ENCODE data around the gene MBD6. TPM values are rescaled to one million over a fixed set of nuclear protein-coding genes. Genes with fewer than 3 reads are reported as not detected.

MBD6 gene
- total and polyA plus RNA-seq, 12 donors = 10.5 to 167 (median 38.1) TPM

DNA sequence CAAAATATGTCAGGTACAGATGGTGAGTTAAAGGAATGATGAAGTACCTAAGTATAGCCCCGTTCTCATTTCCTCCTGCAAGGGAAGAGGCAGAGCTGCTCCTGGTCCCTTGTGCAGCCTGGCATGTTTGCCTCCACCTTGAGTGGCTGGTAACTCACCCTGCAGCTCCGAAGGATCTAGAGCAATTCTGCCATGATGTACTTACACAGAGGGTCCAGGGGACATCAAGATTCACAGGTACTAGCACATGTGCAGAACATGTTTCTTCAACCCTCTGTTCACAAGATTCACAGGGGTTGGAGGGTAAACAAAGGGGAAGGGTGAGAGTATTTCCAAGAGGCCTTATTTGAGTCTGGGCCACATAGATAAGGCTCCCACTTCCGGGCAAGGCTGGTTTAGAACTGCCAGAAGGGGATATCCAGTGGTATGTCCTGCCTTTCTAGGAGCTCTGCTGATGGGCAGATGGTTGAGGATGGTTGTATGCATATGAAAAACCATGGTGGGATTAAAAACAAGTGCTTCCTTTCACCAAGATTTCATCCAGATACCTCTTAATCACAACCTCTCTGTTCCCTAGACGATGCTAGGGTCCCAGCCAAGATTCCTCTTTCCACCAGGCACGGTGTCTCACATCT is 16.6 kb downstream of the MBD6 start:
- Histone ChIP-seq H3K27me3 (no peaks in the 10 kb centered on the region), H3K36me3 (replicated peaks in 1 of 2) (peaks cover 0 to 57% of the 10 kb centered on the region in 2 donors), H3K4me1 (replicated peaks in 1 of 2) (peaks cover 0 to 10% of the 10 kb centered on the region in 2 donors), H3K27ac (no peak overlapping the region), H3K4me3 (no peak overlapping the region), H3K9me3 (replicated peaks in 1 of 3) (no peaks in the 10 kb centered on the region)
- TF ChIP-seq, protein P1, sequence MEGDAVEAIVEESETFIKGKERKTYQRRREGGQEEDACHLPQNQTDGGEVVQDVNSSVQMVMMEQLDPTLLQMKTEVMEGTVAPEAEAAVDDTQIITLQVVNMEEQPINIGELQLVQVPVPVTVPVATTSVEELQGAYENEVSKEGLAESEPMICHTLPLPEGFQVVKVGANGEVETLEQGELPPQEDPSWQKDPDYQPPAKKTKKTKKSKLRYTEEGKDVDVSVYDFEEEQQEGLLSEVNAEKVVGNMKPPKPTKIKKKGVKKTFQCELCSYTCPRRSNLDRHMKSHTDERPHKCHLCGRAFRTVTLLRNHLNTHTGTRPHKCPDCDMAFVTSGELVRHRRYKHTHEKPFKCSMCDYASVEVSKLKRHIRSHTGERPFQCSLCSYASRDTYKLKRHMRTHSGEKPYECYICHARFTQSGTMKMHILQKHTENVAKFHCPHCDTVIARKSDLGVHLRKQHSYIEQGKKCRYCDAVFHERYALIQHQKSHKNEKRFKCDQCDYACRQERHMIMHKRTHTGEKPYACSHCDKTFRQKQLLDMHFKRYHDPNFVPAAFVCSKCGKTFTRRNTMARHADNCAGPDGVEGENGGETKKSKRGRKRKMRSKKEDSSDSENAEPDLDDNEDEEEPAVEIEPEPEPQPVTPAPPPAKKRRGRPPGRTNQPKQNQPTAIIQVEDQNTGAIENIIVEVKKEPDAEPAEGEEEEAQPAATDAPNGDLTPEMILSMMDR (IDR thresholded peaks at IDR 0.05) = no peak
- TF ChIP-seq POLR2A (IDR thresholded peaks at IDR 0.05) = no peak
- 86 to 92% (median 91%) methylated on average over 5 of the region's 5 CpGs for WGBS, 4 donors
- DNase-seq = no peak
- intact Hi-C loops (cut with DNase I) = no loop called here

DNA sequence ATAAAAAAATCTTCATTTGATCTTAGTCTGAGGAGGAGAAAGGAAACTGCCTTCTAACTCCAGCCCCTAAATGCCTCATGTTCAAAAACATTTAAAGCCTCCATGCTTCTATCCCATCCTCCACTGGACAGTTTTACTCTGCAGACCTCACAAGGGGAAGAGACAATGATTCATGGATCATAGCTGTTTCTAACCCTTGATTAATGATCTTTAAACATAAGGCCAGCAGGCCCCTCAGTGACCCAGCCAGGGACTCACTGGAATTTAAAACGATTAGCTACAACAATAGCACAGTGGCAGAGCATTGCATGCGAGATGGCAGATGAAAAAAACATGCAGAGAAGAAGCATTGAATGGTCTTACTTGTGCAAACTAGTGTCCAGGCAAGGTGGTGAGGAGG is 18.4 kb downstream of the MBD6 start:
- Histone ChIP-seq H3K4me3 (no peak overlapping the region), H3K4me1 (replicated peaks in 1 of 2) (peaks cover 6 to 25% of the 10 kb centered on the region in 2 donors), H3K9me3 (replicated peaks in 1 of 3) (no peaks in the 10 kb centered on the region), H3K27ac (no peak overlapping the region), H3K27me3 (no peaks in the 10 kb centered on the region), H3K36me3 (replicated peaks in 1 of 2) (peaks cover 0 to 40% of the 10 kb centered on the region in 2 donors)
- TF ChIP-seq, protein P1 (IDR thresholded peaks at IDR 0.05) = no peak
- TF ChIP-seq POLR2A (IDR thresholded peaks at IDR 0.05) = no peak
- intact Hi-C loops (cut with DNase I) = no loop called here
- DNase-seq = no peak
- 36 to 50% (median 40%) methylated on average over 2 of the region's 2 CpGs for WGBS, 4 donors

DNA sequence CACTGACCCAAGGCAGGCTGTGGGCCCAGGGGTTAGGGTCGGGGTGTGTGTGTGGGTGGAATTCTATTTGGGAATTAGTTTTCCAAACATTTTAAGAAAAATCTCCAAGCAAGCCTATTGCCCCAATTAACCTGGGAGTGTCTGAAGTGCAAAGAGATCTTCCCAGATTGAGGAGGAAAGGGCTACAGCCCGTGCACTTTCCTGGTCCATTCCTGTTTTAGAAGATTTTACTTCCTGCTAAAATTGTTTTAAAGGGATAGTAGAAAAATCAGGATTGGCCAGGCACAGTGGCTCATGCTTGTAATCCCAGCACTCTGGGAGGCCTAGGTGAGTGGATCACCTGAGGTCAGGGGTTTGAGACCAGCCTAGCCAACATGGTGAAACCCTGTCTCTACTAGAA is 19.1 kb downstream of the MBD6 start:
- intact Hi-C loops (cut with DNase I) = no loop called here
- H3K4me3 ChIP-seq = no peak overlapping the region
- no peak for DNase-seq
- no peak overlapping the region for H3K27ac ChIP-seq
- H3K27me3 ChIP-seq = no peaks in the 10 kb centered on the region
- whole genome bisulfite sequencing, 4 donors = 74 to 89% (median 75%) methylated on average over 2 of the region's 2 CpGs
- H3K4me1 ChIP-seq (replicated peaks in 1 of 2) = peaks cover 9 to 29% of the 10 kb centered on the region in 2 donors
- no peaks in the 10 kb centered on the region for H3K9me3 ChIP-seq (replicated peaks in 1 of 3)
- no peak for TF ChIP-seq POLR2A (IDR thresholded peaks at IDR 0.05)
- TF ChIP-seq, protein P1 (IDR thresholded peaks at IDR 0.05) = no peak
- peaks cover 0 to 40% of the 10 kb centered on the region in 2 donors for H3K36me3 ChIP-seq (replicated peaks in 1 of 2)

DNA sequence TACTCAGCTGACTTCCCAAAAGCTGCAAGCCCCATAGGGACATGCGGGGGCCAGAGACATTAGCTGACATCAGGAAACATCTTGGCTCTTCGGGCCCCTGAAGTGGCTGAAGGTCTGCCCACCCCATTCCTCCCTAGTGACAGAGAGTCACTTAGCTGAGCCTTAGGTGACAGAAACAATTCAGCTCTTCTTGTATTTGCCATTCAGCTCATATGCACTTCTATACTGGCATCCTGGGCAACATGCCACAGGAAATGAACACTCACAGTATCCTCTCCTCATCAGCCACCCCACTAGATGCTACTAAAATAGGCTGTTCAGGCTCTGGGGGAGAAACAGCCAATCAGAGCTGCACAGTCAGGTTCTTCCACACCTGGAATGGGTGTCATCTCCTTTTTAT is 21.0 kb downstream of the MBD6 start:
- intact Hi-C loops (cut with DNase I) = no loop called here
- 76 to 92% (median 87%) methylated on average over 2 of the region's 2 CpGs for WGBS, 4 donors
- H3K36me3 ChIP-seq (replicated peaks in 1 of 2) = peaks cover 0 to 28% of the 10 kb centered on the region in 2 donors
- H3K4me3 ChIP-seq = no peak overlapping the region
- no peak for TF ChIP-seq POLR2A (IDR thresholded peaks at IDR 0.05)
- TF ChIP-seq, protein P1 (IDR thresholded peaks at IDR 0.05) = no peak
- no peaks in the 10 kb centered on the region for H3K27me3 ChIP-seq
- no peak overlapping the region for H3K27ac ChIP-seq
- no peak for DNase-seq
- H3K9me3 ChIP-seq (replicated peaks in 1 of 3) = no peaks in the 10 kb centered on the region
- H3K4me1 ChIP-seq (replicated peaks in 1 of 2) = peaks cover 9 to 29% of the 10 kb centered on the region in 2 donors
